SU-DHL-6 (cell line): ENCODE measurements around the gene COL6A3.

Experiments
- EZH2phosphoT487 ChIP-seq: fragments of 200-600 bp; sonication (generic), shearing (Covaris generic); conservative IDR thresholded peaks from 2 replicates; pipeline ENCODE4 v1.6.1; 2018; ENCODE audit warnings: mild to moderate bottlenecking, antibody characterized with exemption, low read length, moderate library complexity, mixed read lengths
- TF ChIP-seq, protein P1 (sequence below): fragments of 200-600 bp; sonication (generic); IDR thresholded peaks from one replicate; pipeline ENCODE4 v1.5.1; 2017; ENCODE audit warnings: antibody characterized with exemption, mild to moderate bottlenecking, low read length, moderate library complexity; ENCODE audit not compliant: insufficient read depth, poor library complexity, severe bottlenecking

DNA sequence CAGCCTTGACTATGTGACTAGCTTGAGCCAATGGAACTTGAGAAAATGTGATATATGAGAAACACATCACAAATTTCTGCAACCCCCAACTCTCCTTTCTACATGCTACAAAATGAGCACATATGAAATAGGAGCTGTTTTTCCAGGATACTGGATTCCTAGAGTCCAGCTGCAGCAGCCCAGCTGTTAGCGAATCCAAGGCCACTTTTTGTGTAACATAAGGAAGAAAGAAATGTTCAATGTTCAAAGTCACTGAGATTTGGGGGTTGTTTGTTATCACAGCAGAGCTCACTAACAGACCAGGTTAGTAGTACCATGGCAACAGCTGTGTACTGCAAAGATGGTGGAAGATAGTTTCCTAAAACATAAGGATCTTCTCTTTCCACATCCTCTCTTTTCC, 12.6 kb upstream of the COL6A3 start:
- TF ChIP-seq, protein P1, sequence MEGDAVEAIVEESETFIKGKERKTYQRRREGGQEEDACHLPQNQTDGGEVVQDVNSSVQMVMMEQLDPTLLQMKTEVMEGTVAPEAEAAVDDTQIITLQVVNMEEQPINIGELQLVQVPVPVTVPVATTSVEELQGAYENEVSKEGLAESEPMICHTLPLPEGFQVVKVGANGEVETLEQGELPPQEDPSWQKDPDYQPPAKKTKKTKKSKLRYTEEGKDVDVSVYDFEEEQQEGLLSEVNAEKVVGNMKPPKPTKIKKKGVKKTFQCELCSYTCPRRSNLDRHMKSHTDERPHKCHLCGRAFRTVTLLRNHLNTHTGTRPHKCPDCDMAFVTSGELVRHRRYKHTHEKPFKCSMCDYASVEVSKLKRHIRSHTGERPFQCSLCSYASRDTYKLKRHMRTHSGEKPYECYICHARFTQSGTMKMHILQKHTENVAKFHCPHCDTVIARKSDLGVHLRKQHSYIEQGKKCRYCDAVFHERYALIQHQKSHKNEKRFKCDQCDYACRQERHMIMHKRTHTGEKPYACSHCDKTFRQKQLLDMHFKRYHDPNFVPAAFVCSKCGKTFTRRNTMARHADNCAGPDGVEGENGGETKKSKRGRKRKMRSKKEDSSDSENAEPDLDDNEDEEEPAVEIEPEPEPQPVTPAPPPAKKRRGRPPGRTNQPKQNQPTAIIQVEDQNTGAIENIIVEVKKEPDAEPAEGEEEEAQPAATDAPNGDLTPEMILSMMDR = no peak
- no peak for TF ChIP-seq EZH2phosphoT487
